Retinal pigment epithelial cell (primary cell): Measurements from ENCODE around the gene BATF3.
"Not testable (repeated sequence)": the region's sequence is repeated elsewhere in the genome, so short reads cannot be mapped to it uniquely, and the experiment has no call there.

ENCODE experiments used
- DNase-seq: peaks from one replicate; pipeline ENCODE4 v3.0.0-alpha.2; 2010; ENCODE audit warnings: low read depth
- H3K4me3 ChIP-seq: 2 replicates; pipeline ENCODE4 v1.5.1; 2011; ENCODE audit warnings: mild to moderate bottlenecking, low read length, control low read depth, moderate library complexity
- TF ChIP-seq, protein P1 (sequence below): conservative IDR thresholded peaks from 2 replicates; pipeline ENCODE4 v1.5.1; 2011; ENCODE audit warnings: low read depth, low read length, control low read depth, inconsistent platforms

BATF3 gene

DNA sequence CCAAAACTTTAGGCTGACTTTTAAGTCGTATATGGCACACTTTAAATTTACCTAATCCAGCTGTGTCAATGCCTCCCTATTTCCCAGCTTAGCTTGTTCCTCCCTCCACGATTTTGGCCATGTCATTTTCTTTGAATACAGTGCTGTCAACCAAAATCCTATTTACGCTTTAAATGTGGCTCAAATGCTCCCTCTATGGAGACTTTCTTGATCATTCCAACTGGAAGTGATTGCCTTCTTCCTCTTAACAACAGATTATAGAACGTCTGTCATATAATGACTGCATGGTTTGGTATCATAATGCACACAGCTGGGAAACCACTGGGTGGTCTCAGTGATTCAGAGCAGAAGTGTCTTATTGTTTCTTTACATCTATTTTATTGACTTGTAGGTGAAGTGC is 18.9 kb upstream of the BATF3 start:
- DNase-seq: no peak
- no peak overlapping the region for H3K4me3 ChIP-seq
- TF ChIP-seq, protein P1, sequence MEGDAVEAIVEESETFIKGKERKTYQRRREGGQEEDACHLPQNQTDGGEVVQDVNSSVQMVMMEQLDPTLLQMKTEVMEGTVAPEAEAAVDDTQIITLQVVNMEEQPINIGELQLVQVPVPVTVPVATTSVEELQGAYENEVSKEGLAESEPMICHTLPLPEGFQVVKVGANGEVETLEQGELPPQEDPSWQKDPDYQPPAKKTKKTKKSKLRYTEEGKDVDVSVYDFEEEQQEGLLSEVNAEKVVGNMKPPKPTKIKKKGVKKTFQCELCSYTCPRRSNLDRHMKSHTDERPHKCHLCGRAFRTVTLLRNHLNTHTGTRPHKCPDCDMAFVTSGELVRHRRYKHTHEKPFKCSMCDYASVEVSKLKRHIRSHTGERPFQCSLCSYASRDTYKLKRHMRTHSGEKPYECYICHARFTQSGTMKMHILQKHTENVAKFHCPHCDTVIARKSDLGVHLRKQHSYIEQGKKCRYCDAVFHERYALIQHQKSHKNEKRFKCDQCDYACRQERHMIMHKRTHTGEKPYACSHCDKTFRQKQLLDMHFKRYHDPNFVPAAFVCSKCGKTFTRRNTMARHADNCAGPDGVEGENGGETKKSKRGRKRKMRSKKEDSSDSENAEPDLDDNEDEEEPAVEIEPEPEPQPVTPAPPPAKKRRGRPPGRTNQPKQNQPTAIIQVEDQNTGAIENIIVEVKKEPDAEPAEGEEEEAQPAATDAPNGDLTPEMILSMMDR: no peak

DNA sequence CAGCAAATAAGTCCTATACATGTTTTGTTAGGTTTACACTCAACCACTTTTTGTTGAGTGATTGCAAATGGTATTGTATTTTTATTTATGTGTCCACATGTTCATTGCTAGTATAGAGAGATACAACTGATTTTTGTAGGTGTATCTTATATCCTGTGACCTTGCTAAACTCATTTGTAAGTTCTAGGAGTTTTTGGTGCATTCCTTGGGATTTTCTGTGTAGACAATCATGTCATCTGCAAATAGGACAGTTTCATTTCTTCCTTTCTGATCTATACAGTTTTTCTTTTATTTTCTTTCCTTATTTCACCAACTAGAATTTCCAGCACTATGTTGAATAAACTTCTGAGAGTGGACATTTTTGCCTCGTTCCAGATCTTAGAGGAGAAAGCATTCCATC is 16.5 kb upstream of the BATF3 start:
- H3K4me3 ChIP-seq: no peak overlapping the region
- no peak for DNase-seq
- TF ChIP-seq, protein P1: no peak

DNA sequence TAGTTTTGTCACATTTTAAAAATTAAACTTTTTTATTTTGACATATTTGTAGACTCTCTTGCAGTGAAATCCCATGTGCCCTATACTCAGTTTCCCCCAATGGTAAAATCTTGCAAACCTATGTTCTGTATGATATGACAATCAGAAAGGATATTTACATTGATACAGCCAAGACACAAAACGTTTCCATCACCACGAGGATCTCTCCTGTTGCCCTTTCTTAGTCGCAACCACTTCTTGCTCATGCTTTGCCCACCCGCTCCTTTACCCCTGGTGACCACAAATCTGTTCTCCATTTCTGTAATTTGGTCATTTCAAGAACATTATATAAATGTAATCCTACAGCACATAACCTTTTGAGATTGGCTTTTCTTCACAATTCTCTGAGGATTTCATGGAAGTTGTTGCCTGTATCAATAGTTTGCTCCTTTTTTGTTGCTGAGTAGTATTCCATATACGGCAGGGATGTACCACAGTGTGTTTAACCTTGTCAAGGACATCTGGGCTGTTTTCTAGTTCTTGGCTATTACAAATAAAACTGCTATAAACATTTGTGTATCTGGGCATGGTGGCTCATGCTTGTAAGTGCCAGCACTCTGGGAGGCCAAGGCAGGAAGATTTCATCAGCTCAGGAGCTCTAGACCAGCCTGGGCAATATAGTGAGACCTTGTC is 14.0 kb upstream of the BATF3 start:
- DNase-seq: no peak
- no peak overlapping the region for H3K4me3 ChIP-seq
- TF ChIP-seq, protein P1: no peak

DNA sequence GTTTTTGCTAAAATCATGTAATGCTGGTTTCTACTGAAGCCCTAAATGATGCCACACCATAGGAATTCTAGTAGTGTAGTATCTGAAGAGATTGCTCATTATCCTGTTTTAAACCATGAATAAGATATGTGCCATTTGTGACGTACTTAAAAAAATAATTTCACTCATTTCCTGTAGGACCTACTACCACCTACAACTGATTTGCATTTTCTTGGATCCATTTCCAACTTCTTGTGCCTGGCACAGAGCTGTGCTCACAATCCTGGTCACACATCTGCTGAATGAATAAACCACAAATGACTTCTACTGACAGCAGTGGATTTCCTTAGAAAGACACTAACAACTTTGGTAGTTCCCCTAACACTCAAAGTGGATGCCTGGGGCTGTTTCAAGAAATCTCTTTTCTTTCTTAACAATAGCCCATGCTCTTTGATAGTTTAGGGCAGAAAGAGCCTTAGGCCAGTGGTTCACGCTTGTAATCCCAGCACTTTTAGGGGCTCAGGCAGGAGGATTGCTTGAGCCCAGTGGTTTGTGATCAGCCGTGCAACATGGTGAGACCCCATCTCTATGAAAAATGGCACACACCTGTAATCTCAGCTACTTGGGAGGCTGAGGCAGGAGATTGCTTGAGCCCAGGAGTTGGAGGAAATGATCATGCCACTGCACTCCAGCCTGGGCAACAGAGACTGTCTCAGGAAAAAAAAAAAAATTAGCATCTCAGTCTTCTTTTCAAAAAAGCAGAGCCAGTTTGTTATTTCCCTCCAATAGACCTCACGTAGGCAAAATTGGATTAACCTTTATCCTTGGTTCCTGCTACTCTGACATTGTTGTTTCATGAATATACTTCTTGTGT is 13.0 kb upstream of the BATF3 start:
- H3K4me3 ChIP-seq: no peak overlapping the region
- TF ChIP-seq, protein P1: no peak
- no peak for DNase-seq

DNA sequence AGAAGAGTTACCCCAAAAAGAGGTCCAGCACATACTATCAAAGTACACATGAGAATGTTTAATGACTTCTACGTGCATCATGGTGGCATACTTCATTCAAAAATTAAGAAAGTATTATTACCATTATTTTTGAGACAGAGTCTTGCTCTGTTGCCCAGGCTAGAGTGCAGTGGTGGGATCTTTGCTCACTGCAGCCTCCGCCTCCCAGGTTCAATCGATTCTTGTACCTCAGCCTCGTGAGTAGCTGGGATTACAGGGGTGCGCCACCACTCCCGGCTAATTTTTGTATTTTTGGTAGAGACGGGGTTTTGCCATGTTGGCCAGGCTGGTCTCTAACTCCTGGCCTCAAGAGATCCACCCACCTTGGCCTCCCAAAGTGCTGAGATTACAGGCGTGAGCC is 12.3 kb upstream of the BATF3 start:
- DNase-seq, H3K4me3 ChIP-seq: not testable (repeated sequence)

DNA sequence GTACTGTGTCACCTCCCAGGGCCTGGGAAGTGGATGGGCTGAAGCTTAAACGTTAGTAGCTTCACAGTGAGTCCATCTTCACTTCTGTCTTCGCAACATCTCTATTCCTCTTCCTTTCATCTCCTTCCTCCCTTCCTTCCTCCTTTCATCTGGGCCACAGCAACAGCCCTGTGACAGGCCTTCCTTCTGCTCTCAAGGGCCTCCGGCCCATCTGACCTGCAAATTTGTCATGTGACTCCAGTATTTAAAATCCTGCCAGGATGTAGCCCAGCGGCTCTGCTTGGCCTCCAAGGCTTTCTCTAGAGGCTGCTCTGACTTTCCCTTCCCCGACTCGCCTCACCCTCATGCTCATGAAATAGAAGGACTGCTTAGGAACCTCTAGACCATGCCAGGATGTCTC is 10.9 kb upstream of the BATF3 start:
- H3K4me3 ChIP-seq: no peak overlapping the region
- DNase-seq: no peak
- TF ChIP-seq, protein P1: no peak

DNA sequence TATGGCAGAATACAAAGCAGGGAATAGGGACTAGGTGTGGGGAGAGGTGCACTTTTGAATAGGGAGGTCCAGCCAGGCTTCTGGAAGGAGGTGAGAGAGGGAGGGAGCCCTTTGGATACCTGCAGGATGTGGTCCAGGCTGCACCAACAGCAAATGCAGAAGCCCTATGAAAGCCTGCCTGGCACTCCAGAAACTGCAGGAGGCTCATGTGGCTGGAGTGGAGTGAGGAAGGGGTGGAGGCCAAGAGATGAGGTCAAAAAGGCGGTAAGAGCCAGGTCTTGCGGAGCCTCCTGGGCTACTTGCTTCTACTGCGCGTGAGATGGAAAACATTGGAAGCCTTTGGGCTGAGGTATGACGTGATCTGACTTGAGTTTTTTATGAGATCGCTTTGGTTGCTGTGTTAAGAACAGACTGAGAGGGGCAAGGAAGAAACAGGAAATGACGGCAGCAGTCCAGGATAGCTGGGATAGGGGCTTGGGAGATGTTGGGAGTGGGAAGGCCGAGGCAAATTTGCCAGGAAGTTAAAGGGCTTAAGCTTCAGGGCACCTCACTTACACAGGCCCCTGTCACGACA is 4.4 kb upstream of the BATF3 start:
- TF ChIP-seq, protein P1: no peak
- no peak for DNase-seq
- H3K4me3 ChIP-seq: no peak overlapping the region
